Uterus (tissue), 2 donors: ENCODE results near the gene ACAD8.

Experiments used
- CTCF ChIP-seq, 4 experiments: fragments of 200-600 bp in 2 of 4; fragments of 450-650 bp in 2 of 4; sonication (generic) in 2 of 4; IDR thresholded peaks; one replicate each; pipeline ENCODE4 v1.5.1; 2016 to 2019; ENCODE audit warnings: antibody characterized with exemption in 4 of 4, mild to moderate bottlenecking in 2 of 4, moderate library complexity in 1 of 4
- POLR2A ChIP-seq, 2 donors: fragments of 450-650 bp; IDR thresholded peaks; one replicate each; pipeline ENCODE4 v1.6.1; 2016; ENCODE audit warnings: antibody characterized with exemption in 2 of 2, mild to moderate bottlenecking in 1 of 2, moderate library complexity in 1 of 2

GRCh38 chr11:134207538-134208239 lies 45.7 kb upstream of the ACAD8 start:
- TF ChIP-seq CTCF (IDR thresholded peaks at IDR 0.05), result peak; percentile 41 to 59 (median 50)
- no peak for TF ChIP-seq POLR2A (IDR thresholded peaks at IDR 0.05)
